Esophagus muscularis mucosa (tissue), 4 donors: ENCODE results near the gene GLRX5. TPM values are rescaled to one million over a fixed set of nuclear protein-coding genes. Genes with fewer than 3 reads are reported as not detected.
A peak's percentile ranks its signal among the peaks of the same experiment; 100 is the strongest.

Experiments
- DNase-seq: peaks from one replicate; pipeline ENCODE4 v3.0.0-alpha.2; 2017; ENCODE audit errors: extremely low spot score
- H3K27ac ChIP-seq, 4 donors: fragments of 200-600 bp; sonication (generic); replicated peaks in 1 of 4; 1 replicate in 3 of 4; 2 replicates in 1 of 4; pipeline ENCODE4 v1.5.1; 2016 to 2019; ENCODE audit warnings: mild to moderate bottlenecking in 1 of 4
- H3K27me3 ChIP-seq, 4 donors: fragments of 200-600 bp; sonication (generic); one replicate each; pipeline versions ENCODE4 v1.5.1 to v1.6.0; 2016 to 2019
- H3K36me3 ChIP-seq, 4 donors: fragments of 200-600 bp; sonication (generic); one replicate each; pipeline ENCODE4 v1.5.1; 2016 to 2019
- H3K4me1 ChIP-seq, 4 donors: fragments of 200-600 bp; sonication (generic); one replicate each; pipeline ENCODE4 v1.5.1; 2016 to 2019
- H3K4me3 ChIP-seq, 4 donors: fragments of 200-600 bp; sonication (generic); 1 replicate in 2 of 4; 2 replicates in 2 of 4; pipeline ENCODE4 v1.5.1; 2016 to 2019; ENCODE audit warnings: mild to moderate bottlenecking in 4 of 4, moderate library complexity in 1 of 4
- H3K9me3 ChIP-seq, 4 donors: fragments of 200-600 bp; sonication (generic); 1 replicate in 3 of 4; 2 replicates in 1 of 4; pipeline ENCODE4 v1.5.1; 2016 to 2019
- EP300 ChIP-seq: sonication (generic); formaldehyde crosslinking; IDR thresholded peaks from one replicate; pipeline ENCODE4 v1.6.1; 2017; ENCODE audit warnings: antibody characterized with exemption
- POLR2A ChIP-seq: fragments of 450-650 bp; IDR thresholded peaks from one replicate; pipeline ENCODE4 v1.6.1; 2017; ENCODE audit warnings: antibody characterized with exemption, moderate library complexity, mild to moderate bottlenecking, low read depth
- POLR2AphosphoS5 ChIP-seq, 2 donors: sonication (generic); formaldehyde crosslinking; IDR thresholded peaks; one replicate each; pipeline ENCODE4 v1.6.1; 2017; ENCODE audit warnings: antibody characterized with exemption in 2 of 2
- WGBS: methylation state at CpG from one replicate; pipeline ENCODE4 v1.1.5; 2018; 5-methylcytosine and 5-hydroxymethylcytosine counted together
- intact Hi-C: fragments of 100-400 bp; cut with DNase I; formaldehyde crosslinking; loops from one replicate; pipeline ENCODE4 v1.15.1; 2023
- total RNA-seq, 4 donors: library from RNA; depleted of rRNA; stranded (reverse); fragments of >200 nt; gene quantifications; one replicate each; pipeline versions ENCODE4 v1.1.0 to v1.2.1, GENCODE V29; 2016
- TF ChIP-seq, protein P1 (sequence below), 3 experiments: fragments of 200-600 bp in 2 of 3; fragments of 450-650 bp in 1 of 3; sonication (generic) in 2 of 3; IDR thresholded peaks; one replicate each; pipeline ENCODE4 v1.5.1; 2017 to 2019; ENCODE audit warnings: antibody characterized with exemption in 3 of 3, mild to moderate bottlenecking in 2 of 3, moderate library complexity in 1 of 3

Gene GLRX5
- total RNA-seq, 4 donors from 2014 or later, result 34.3 to 51.5 (median 43.5) TPM

- intact Hi-C loops, result no loop called here
- 89% methylated on average over 2 of the region's 2 CpGs for WGBS
- H3K4me1 ChIP-seq, result peaks cover 47 to 71% (median 60%) of the 10 kb centered on the region in 4 donors
- no peak for DNase-seq
- no peaks in the 10 kb centered on the region for H3K9me3 ChIP-seq
- no peaks in the 10 kb centered on the region for H3K36me3 ChIP-seq
- H3K4me3 ChIP-seq, result no peak overlapping the region
- H3K27ac ChIP-seq, result no peak overlapping the region
- H3K27me3 ChIP-seq, result peaks cover 0 to 5% (median 0%) of the 10 kb centered on the region in 4 donors
- no peak for TF ChIP-seq EP300
These were observed 42.8 kb upstream of the GLRX5 start for GRCh38 chr14:95491936-95492608.

- DNase-seq, result no peak
- 94% methylated on average over 5 of the region's 5 CpGs for WGBS
- no peak overlapping the region for H3K27ac ChIP-seq
- TF ChIP-seq EP300, result no peak
- no peaks in the 10 kb centered on the region for H3K9me3 ChIP-seq
- H3K27me3 ChIP-seq, result peaks cover 0 to 5% (median 0%) of the 10 kb centered on the region in 4 donors
- intact Hi-C loops, result no loop called here
- no peak overlapping the region for H3K4me3 ChIP-seq
- H3K36me3 ChIP-seq, result no peaks in the 10 kb centered on the region
- H3K4me1 ChIP-seq, result peaks cover 57 to 78% (median 66%) of the 10 kb centered on the region in 4 donors
These were observed 41.3 kb upstream of the GLRX5 start for GRCh38 chr14:95493503-95493902.

GRCh38 chr14:95493976-95494375 is 40.9 kb upstream of the GLRX5 start:
- H3K36me3 ChIP-seq, result no peaks in the 10 kb centered on the region
- WGBS, result 86% methylated on average over 4 of the region's 4 CpGs
- no peak overlapping the region for H3K4me3 ChIP-seq
- DNase-seq, result no peak
- H3K27me3 ChIP-seq, result peaks cover 0 to 5% (median 0%) of the 10 kb centered on the region in 4 donors
- intact Hi-C loops, result no loop called here
- peaks cover 53 to 78% (median 66%) of the 10 kb centered on the region in 4 donors for H3K4me1 ChIP-seq
- no peak for TF ChIP-seq EP300
- TF ChIP-seq, protein P1, sequence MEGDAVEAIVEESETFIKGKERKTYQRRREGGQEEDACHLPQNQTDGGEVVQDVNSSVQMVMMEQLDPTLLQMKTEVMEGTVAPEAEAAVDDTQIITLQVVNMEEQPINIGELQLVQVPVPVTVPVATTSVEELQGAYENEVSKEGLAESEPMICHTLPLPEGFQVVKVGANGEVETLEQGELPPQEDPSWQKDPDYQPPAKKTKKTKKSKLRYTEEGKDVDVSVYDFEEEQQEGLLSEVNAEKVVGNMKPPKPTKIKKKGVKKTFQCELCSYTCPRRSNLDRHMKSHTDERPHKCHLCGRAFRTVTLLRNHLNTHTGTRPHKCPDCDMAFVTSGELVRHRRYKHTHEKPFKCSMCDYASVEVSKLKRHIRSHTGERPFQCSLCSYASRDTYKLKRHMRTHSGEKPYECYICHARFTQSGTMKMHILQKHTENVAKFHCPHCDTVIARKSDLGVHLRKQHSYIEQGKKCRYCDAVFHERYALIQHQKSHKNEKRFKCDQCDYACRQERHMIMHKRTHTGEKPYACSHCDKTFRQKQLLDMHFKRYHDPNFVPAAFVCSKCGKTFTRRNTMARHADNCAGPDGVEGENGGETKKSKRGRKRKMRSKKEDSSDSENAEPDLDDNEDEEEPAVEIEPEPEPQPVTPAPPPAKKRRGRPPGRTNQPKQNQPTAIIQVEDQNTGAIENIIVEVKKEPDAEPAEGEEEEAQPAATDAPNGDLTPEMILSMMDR (IDR thresholded peaks at IDR 0.05), result no peak
- no peak for TF ChIP-seq POLR2A
- TF ChIP-seq POLR2AphosphoS5 (IDR thresholded peaks at IDR 0.05), result no peak
- no peaks in the 10 kb centered on the region for H3K9me3 ChIP-seq
- no peak overlapping the region for H3K27ac ChIP-seq

- TF ChIP-seq POLR2A, result no peak
- TF ChIP-seq, protein P1 (IDR thresholded peaks at IDR 0.05), result no peak
- no peak for TF ChIP-seq EP300
- TF ChIP-seq POLR2AphosphoS5 (IDR thresholded peaks at IDR 0.05), result no peak
- intact Hi-C loops, result no loop called here
- WGBS, result 87% methylated on average over 4 of the region's 4 CpGs
- Histone ChIP-seq H3K9me3 (no peaks in the 10 kb centered on the region), H3K36me3 (no peaks in the 10 kb centered on the region), H3K27ac (no peak overlapping the region), H3K27me3 (peaks cover 0 to 5% (median 0%) of the 10 kb centered on the region in 4 donors), H3K4me3 (no peak overlapping the region), H3K4me1 (peaks cover 50 to 78% (median 66%) of the 10 kb centered on the region in 4 donors)
- DNase-seq, result no peak
These were observed 40.4 kb upstream of the GLRX5 start for GRCh38 chr14:95494456-95494855.

GRCh38 chr14:95495076-95495475 is 39.8 kb upstream of the GLRX5 start:
- H3K27ac ChIP-seq, result peak overlapping the region in 3 of 4 donors; percentile 26 to 60 (median 37)
- no peak overlapping the region for H3K4me3 ChIP-seq
- intact Hi-C loops, result no loop called here
- H3K36me3 ChIP-seq, result no peaks in the 10 kb centered on the region
- H3K9me3 ChIP-seq, result no peaks in the 10 kb centered on the region
- no peak for TF ChIP-seq POLR2AphosphoS5 (IDR thresholded peaks at IDR 0.05)
- 96% methylated on average over 3 of the region's 3 CpGs for WGBS
- H3K4me1 ChIP-seq, result peaks cover 46 to 77% (median 64%) of the 10 kb centered on the region in 4 donors
- no peak for DNase-seq
- peaks cover 0 to 5% (median 0%) of the 10 kb centered on the region in 4 donors for H3K27me3 ChIP-seq

GRCh38 chr14:95495538-95496025 is 39.3 kb upstream of the GLRX5 start:
- peaks cover 0 to 5% (median 0%) of the 10 kb centered on the region in 4 donors for H3K27me3 ChIP-seq
- intact Hi-C loops, result no loop called here
- no peak for DNase-seq
- peaks cover 46 to 77% (median 64%) of the 10 kb centered on the region in 4 donors for H3K4me1 ChIP-seq
- H3K36me3 ChIP-seq, result no peaks in the 10 kb centered on the region
- TF ChIP-seq EP300 (no peak), POLR2AphosphoS5 (IDR thresholded peaks at IDR 0.05) (peak in 1 of 2 donors; percentile 22), POLR2A (no peak)
- TF ChIP-seq, protein P1 (IDR thresholded peaks at IDR 0.05), result no peak
- H3K27ac ChIP-seq, result peak overlapping the region; percentile 26 to 60 (median 42)
- no peak overlapping the region for H3K4me3 ChIP-seq
- WGBS, result 76% methylated on average over 8 of the region's 8 CpGs
- no peaks in the 10 kb centered on the region for H3K9me3 ChIP-seq
